Esophagus squamous epithelium (tissue), 5 donors: ENCODE data around the gene HDAC10. TPM values are rescaled to one million over a fixed set of nuclear protein-coding genes. Genes with fewer than 3 reads are reported as not detected.
A peak's percentile ranks its signal among the peaks of the same experiment; 100 is the strongest.

ENCODE experiments used
- DNase-seq: peaks from one replicate; lab custom pipeline; 2025; lab: John Stamatoyannopoulos, UW
- H3K27ac ChIP-seq, 4 donors: fragments of 200-600 bp; sonication (generic); one replicate each; pipeline ENCODE4 v1.5.1; 2016 to 2019; ENCODE audit warnings: mild to moderate bottlenecking in 1 of 4
- H3K27me3 ChIP-seq, 4 donors: fragments of 200-600 bp; sonication (generic); 1 replicate in 3 of 4; 2 replicates in 1 of 4; pipeline versions ENCODE4 v1.5.1 to v1.6.0; 2017 to 2021; ENCODE audit warnings: antibody characterized with exemption in 1 of 4
- H3K36me3 ChIP-seq, 3 donors: fragments of 200-600 bp; sonication (generic); one replicate each; pipeline ENCODE4 v1.5.1; 2016 to 2019
- H3K4me1 ChIP-seq, 3 donors: fragments of 200-600 bp; sonication (generic); one replicate each; pipeline ENCODE4 v1.5.1; 2017 to 2019
- H3K4me3 ChIP-seq, 4 donors: fragments of 200-600 bp; sonication (generic); 1 replicate in 3 of 4; 2 replicates in 1 of 4; pipeline ENCODE4 v1.5.1; 2016 to 2019; ENCODE audit warnings: mild to moderate bottlenecking in 2 of 4, moderate library complexity in 1 of 4
- H3K9me3 ChIP-seq, 3 donors: fragments of 200-600 bp; sonication (generic); one replicate each; pipeline ENCODE4 v1.5.1; 2016 to 2019
- POLR2A ChIP-seq, 4 donors: fragments of 450-650 bp; IDR thresholded peaks; one replicate each; pipeline ENCODE4 v1.6.1; 2017; ENCODE audit warnings: antibody characterized with exemption in 4 of 4, mild to moderate bottlenecking in 4 of 4, moderate library complexity in 3 of 4
- WGBS, 2 donors: methylation state at CpG; one replicate each; pipeline ENCODE4 v1.1.5; 2018; 5-methylcytosine and 5-hydroxymethylcytosine counted together
- intact Hi-C: fragments of 100-400 bp; cut with DNase I; formaldehyde crosslinking; loops from one replicate; pipeline ENCODE4 v1.15.0; 2022
- total RNA-seq, 4 donors: library from RNA; depleted of rRNA; stranded (reverse); fragments of >200 nt; gene quantifications; one replicate each; pipeline ENCODE4 v1.1.0, GENCODE V29; 2016
- TF ChIP-seq, protein P1 (sequence below), 6 experiments: fragments of 450-650 bp in 4 of 6; fragments of 200-600 bp in 2 of 6; sonication (generic) in 2 of 6; IDR thresholded peaks; one replicate each; pipeline ENCODE4 v1.5.1; 2016 to 2019; ENCODE audit warnings: antibody characterized with exemption in 6 of 6, mild to moderate bottlenecking in 4 of 6, moderate library complexity in 4 of 6
- donor health status: DM: yes; HTN: yes; CAD: no.

HDAC10 gene
- total RNA-seq, 4 donors from 2014 or later: 18.2 to 46.3 (median 35.6) TPM

DNA sequence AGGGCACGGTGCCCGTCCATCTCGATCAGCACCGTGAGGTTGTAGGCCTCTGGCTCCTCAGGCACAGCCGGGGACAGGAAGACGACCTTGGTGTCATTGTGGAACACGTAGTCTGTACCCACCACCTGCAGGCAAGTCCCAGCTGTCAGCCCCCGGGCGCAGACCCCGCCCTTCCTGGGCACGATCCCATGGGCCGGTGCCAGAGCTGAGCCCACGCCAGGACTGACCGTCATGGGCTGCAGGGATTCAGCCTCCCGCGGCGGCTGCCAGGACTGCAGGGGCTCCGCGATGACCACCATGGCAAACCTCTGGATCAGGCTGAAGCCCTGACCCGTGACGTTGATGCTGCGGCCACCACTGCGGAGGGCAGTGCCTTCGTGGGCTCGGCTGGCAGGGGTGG lies 30.9 kb upstream of the HDAC10 start:
- peaks cover 14 to 95% (median 24%) of the 10 kb centered on the region in 3 donors for H3K4me1 ChIP-seq
- peak overlapping the region; percentile 74 to 89 (median 87) for H3K27ac ChIP-seq
- WGBS, 2 donors: 20% methylated on average over 3 of the region's 25 CpGs; no CpG with 5 or more reads in 1 of the 2 donors
- intact Hi-C loops: loop anchor here (5.0 kb wide), 1 partner anchor 50 kb away; no protein-coding TSS in a partner anchor
- peak overlapping the region in 3 of 4 donors; percentile 18 to 40 (median 31) for H3K4me3 ChIP-seq
- H3K36me3 ChIP-seq: peaks cover 80 to 95% (median 80%) of the 10 kb centered on the region in 3 donors
- H3K27me3 ChIP-seq: no peaks in the 10 kb centered on the region
- H3K9me3 ChIP-seq: no peaks in the 10 kb centered on the region
- TF ChIP-seq, protein P1, sequence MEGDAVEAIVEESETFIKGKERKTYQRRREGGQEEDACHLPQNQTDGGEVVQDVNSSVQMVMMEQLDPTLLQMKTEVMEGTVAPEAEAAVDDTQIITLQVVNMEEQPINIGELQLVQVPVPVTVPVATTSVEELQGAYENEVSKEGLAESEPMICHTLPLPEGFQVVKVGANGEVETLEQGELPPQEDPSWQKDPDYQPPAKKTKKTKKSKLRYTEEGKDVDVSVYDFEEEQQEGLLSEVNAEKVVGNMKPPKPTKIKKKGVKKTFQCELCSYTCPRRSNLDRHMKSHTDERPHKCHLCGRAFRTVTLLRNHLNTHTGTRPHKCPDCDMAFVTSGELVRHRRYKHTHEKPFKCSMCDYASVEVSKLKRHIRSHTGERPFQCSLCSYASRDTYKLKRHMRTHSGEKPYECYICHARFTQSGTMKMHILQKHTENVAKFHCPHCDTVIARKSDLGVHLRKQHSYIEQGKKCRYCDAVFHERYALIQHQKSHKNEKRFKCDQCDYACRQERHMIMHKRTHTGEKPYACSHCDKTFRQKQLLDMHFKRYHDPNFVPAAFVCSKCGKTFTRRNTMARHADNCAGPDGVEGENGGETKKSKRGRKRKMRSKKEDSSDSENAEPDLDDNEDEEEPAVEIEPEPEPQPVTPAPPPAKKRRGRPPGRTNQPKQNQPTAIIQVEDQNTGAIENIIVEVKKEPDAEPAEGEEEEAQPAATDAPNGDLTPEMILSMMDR (IDR thresholded peaks at IDR 0.05): no peak
- no peak for TF ChIP-seq POLR2A (IDR thresholded peaks at IDR 0.05)
- no peak for DNase-seq

DNA sequence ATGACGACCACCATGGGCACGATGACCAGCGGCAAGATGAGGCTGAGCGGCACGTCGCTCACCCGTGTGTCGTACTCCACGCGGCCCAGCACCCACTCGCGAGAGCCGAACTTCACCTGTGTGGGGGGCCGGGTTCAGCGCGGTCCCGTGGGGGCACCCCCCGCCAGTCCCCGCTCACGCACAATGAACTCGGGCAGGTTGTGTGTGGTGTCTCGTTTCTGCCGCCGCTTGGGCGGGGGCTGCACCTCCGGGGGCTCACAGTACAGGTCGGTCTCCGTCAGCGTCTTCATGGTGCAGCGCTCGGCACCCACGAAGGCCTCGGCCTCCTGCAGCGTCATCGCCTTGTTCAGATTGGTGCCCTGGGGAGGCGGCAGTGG lies 30.3 kb upstream of the HDAC10 start:
- Histone ChIP-seq H3K36me3 (peaks cover 78 to 95% (median 79%) of the 10 kb centered on the region in 3 donors), H3K9me3 (no peaks in the 10 kb centered on the region), H3K4me1 (peaks cover 11 to 95% (median 24%) of the 10 kb centered on the region in 3 donors), H3K27me3 (no peaks in the 10 kb centered on the region), H3K27ac (peak overlapping the region; percentile 74 to 89 (median 87)), H3K4me3 (no peak overlapping the region)
- 90 to 96% methylated on average over 10 to 22 of the region's 36 CpGs for WGBS, 2 donors
- intact Hi-C loops: loop anchor here (5.0 kb wide), 1 partner anchor 51 kb away; no protein-coding TSS in a partner anchor
- TF ChIP-seq, protein P1 (IDR thresholded peaks at IDR 0.05): no peak
- no peak for TF ChIP-seq POLR2A (IDR thresholded peaks at IDR 0.05)
- DNase-seq: no peak

DNA sequence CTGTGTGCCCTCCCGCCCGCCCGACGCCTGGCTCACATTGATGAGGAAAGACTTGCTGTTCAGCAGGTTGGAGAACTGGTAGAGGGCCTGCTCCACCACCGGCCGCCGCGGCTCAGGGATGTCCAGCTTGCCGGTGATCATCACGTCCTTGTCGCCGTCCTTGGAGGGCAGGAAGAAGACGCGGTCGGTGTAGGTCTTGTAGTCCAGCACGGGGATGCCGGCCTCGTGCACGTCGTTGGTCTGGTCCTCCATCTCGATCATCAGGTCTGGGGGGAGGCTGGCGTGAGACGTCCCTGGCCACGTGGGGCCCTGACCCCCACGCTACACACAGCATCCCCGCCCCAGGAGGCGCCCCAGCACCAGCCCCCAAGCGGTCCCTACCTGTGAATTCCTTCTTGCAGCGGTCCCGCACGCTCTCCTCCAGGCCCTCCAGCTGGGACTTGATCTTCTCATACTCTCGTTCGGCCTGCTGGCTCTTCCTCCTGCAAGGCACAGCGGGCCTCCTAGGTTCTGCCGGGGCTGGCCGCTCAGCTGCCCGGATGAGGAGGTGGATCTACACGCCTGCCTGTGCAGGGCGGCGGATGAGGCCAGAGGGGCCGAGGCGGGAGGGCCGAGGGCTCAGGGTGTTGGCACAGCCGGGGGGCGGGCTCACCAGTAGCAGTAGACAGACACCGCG lies 29.8 kb upstream of the HDAC10 start:
- no peak for DNase-seq
- no peak for TF ChIP-seq POLR2A (IDR thresholded peaks at IDR 0.05)
- TF ChIP-seq, protein P1 (IDR thresholded peaks at IDR 0.05): no peak
- H3K36me3 ChIP-seq: peaks cover 78 to 95% (median 78%) of the 10 kb centered on the region in 3 donors
- no peaks in the 10 kb centered on the region for H3K27me3 ChIP-seq
- WGBS, 2 donors: 90 to 91% methylated on average over 29 to 31 of the region's 47 CpGs
- peaks cover 11 to 95% (median 24%) of the 10 kb centered on the region in 3 donors for H3K4me1 ChIP-seq
- intact Hi-C loops: loop anchor here (5.0 kb wide), 1 partner anchor 51 kb away; no protein-coding TSS in a partner anchor
- peak overlapping the region; percentile 74 to 89 (median 87) for H3K27ac ChIP-seq
- H3K4me3 ChIP-seq: no peak overlapping the region
- no peaks in the 10 kb centered on the region for H3K9me3 ChIP-seq

DNA sequence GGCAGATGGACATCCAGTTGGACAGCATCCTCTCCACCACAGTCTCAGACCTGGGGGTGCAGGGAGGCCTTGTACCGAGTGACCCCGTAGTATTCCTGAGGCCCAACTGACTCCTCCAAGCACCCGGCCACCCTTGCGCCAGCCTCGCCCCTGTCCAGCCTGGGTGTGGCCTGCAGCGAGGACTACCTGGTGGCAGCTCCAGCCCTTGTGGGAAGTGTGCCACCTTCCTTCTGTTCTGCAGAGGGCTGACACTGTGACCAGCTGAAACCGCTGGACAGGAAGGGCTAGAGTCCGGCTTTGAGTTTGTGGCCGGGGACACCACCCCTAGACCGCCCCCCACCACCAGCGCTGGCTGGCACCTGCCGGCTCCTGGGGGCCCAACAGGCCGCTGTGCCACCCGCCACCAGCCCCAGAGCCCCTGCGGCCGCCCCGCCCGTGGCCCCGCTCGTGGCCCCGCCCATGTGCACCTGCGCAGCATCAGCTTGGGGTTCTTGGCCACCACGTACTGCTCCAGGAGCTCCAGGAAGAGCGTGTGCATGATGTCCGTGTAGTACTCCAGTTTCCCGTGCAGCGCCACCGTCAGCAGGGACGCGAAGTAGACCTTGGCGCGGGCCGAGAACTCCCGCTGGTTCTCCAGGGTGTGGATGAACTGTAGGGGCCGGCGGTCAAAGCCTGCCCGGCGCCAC lies 29.1 kb upstream of the HDAC10 start:
- intact Hi-C loops: loop anchor here (5.0 kb wide), 1 partner anchor 52 kb away; no protein-coding TSS in a partner anchor
- no peak for DNase-seq
- peak overlapping the region; percentile 17 to 87 (median 50) for H3K27ac ChIP-seq
- H3K36me3 ChIP-seq: peaks cover 80 to 98% (median 82%) of the 10 kb centered on the region in 3 donors
- WGBS, 2 donors: 70 to 91% methylated on average over 2 to 17 of the region's 38 CpGs
- H3K4me3 ChIP-seq: no peak overlapping the region
- TF ChIP-seq POLR2A (IDR thresholded peaks at IDR 0.05): no peak
- TF ChIP-seq, protein P1 (IDR thresholded peaks at IDR 0.05): no peak
- peaks cover 11 to 100% (median 24%) of the 10 kb centered on the region in 3 donors for H3K4me1 ChIP-seq
- no peaks in the 10 kb centered on the region for H3K27me3 ChIP-seq
- no peaks in the 10 kb centered on the region for H3K9me3 ChIP-seq
